ENCODE measurements around the gene SYNJ2.

SYNJ2 gene

GRCh38 chr6:158030380-158031300 lies 49.0 kb downstream of the SYNJ2 start:
- DNase-seq: no peak

DNA sequence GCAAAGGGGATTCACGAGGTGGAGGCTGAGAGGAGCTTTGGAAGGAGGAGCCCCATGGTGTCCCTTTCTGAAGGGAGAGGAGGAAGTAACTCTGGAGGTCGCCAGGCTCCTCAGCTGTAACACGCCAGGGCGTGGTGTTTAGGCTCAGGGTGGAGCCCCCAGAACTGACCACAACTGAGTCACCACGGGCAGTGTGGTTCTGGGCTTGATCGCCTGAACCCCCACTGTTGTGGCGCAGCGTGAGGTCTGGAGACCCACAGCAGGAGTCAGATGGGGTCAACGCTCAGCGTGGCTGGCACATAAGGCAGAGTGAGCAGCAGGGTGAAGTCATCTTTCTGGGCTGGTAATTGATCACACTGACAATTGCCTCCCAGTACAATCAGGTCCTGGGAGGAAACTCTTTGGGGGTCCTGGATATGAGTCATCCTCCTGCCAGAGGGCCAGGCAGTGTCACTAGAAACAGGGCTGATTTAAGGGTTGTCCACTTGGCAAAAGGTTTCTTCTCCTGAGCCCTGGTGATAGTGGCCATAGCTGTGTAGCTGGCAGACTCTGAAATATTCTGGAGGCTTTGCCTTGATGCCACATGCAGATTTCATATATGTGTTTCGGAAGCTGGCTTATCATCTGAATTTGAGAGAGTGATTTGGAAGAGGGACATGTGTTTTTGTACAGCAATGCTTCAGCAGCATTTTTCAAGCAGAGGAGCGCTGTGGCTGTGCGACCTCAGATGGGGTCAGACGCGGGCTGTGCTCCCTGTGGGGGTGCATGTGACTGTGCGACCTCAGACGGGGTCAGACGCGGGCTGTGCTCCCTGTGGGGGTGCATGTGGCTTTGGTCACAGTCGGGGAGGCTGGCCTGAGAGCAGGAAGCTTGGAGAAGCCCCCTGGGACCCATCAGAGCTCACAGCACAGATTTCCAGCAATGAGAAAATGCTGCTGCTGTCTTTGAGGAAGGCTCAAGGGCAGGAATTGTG lies 50.0 kb downstream of the SYNJ2 start:
- DNase-seq: no peak

DNA sequence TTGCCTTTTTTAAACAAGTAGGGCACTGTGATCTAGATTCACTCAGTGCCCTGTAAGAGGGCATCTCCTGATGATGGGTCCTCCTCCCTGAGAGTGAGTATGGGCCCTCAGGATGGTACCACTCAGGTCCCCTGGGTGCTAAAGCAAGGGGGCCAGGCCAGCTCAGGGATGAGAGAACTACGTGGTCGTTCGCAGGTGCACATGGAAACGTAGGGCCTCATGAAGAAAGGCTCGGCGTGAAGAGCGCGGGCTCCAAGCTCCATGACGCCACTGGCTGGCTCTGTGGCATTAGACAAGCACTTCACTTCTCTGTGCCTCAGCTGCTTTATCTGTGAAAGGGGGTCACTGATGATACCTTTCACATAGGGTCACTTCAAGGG lies 50.7 kb downstream of the SYNJ2 start:
- no peak for DNase-seq

DNA sequence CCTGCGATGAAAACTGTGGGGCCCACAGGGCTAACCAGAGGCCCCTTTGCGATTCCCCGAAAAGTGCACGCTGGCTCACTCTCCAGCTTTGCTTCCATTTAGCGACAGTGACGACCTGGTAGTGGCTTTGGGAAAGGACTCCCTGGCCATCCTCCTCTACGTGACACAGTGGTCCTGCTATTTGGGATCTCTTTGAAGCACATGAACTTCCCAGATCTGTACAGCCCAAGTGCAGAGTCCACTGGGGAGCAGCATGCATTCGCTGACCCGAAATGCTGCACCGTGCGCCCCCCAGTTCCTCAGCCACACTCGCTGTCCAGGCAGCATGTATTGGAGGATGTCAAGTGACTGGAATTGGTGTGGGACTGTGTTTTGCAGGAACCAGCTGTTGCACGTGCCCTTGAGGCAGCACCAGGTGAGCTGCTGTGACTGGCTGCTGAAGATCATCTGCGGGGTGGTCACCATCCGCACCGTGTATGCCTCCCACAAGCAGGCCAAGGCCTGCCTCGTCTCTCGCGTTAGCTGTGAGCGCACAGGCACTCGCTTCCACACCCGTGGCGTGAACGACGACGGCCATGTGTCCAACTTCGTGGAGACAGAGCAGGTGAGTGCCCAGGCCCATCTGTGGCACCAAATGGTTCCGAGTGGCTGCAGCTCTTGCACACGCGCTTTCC lies 51.6 kb downstream of the SYNJ2 start:
- no peak for DNase-seq

- DNase-seq: no peak
Measured at GRCh38 chr6:158033751-158034702, 52.4 kb downstream of the SYNJ2 start.

DNA sequence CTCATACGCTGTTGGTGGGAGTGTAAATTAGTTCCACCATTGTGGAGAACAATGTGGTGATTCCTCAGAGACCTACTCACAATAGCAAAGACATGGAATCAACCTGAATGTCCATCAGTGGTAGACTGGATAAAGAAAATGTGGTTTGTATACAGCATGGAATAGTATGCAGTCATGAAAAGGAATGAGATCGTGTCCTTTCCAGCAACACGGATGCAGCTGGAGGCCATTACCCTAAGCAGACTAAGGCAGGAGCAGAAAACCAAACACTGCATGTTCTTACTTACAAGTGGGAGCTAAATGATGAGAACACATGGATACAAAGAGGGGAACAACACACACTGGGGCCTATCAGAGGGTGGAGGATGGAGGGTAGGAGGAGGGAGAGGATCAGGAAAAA lies 54.6 kb downstream of the SYNJ2 start:
- DNase-seq: no peak

DNA sequence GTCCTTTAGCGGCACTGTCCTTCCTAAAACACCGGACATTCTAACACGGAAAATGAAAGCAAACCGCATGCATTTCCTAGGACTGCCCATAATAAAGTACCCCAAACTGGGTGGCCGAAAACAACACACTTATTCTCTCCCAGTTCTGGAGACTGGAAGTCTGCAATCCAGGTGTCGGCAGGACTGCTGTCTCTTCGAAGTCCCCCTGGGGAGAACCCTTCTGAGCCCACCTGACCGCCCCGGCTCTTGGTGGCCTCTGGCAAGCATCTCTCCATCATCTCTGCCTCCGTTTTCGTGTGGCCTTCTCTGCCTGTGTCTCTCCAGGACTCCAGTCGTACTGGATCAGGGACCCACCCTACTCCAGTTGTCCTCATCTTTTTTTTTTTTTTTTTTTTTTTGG lies 55.4 kb downstream of the SYNJ2 start:
- no peak for DNase-seq

- no peak for DNase-seq
Measured at GRCh38 chr6:158037771-158038170, 56.1 kb downstream of the SYNJ2 start.

- no peak for DNase-seq
Measured at GRCh38 chr6:158038291-158039177, 56.9 kb downstream of the SYNJ2 start.

- DNase-seq: no peak
Measured at GRCh38 chr6:158039178-158039557, 57.5 kb downstream of the SYNJ2 start.

DNA sequence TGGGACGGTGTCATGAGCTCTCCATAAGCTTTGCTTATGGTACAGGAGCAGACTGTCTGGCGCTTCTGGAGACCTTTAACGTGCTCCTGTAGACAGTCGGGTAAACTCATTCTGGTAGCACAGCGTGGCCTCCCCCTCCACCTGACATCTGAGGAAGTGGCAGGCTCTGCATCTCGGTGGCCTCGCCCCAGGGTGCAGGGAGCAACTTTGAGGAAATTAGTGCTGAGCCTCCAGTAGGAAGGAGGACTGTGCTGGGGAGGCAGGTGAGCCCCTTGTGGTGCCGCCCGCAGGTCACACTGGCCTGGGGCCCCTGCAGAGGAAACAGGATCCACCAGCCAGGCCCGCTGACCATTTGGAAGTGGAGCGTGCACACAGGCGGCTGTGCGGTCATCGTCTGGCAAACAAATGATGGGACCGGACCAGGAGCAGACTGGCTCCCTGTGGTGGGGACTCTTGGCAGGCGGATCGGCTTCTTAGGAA lies 57.9 kb downstream of the SYNJ2 start:
- no peak for DNase-seq

DNA sequence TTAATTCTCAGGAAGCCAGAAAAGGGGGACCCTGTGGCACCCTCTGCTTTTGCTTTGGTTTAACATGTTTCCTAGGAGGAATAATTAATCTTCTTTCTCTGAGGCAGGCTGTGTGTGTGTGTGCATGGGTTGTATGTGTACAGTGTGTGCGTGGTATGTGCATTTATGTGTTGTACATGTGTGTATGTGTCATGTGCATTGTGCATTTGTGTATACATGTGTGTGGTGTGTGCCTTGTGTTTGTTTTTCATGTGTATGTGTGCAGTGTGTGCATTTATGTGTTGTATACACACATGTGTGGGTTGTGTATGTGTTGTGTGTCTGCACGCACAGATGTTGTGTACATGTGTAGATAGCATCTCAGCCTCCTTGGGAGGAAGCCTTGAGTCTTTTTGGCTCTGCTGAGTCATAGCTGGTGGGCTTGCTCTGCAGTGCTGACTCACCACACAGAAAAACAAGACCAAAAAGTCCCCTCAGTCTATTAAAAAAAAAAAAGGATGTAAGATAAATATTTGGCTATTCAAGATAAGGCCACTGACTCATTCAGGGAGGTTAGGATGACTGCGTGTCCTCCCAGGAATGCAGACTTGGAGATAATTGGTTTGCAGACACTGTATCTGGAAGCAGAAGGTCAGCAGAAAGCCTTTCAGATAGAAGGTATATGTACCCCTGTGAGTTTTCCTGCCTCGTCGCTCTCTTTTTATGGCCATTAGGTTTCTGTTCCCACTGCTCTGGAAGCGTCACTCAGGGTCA lies 58.6 kb downstream of the SYNJ2 start:
- no peak for DNase-seq

DNA sequence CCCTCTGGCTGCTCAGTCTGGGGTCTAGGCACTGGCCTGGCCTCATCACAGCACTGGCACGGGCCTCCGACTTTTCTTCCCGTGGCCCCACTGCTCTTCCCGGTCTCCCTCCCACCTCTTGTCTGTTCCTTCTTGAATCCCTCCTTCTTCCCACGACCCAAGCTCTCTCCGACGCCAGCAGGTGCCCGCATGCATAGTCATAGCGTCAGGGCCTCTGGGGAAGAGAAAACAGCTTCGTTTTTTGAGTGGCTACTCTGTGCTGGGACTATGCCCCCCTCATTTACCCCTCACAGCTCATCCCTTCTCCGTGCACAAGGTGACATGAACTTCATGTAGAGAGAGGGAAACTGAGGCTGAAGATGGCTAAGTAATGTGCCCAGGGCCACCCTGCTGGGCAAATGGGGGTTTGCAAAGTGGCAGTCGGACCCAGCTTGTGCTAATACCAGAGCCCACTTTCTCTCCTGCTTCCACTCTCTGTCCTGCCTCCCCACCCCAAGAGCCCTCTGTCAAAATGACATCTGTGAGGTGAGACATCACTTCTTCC lies 59.2 kb downstream of the SYNJ2 start:
- DNase-seq: no peak

DNA sequence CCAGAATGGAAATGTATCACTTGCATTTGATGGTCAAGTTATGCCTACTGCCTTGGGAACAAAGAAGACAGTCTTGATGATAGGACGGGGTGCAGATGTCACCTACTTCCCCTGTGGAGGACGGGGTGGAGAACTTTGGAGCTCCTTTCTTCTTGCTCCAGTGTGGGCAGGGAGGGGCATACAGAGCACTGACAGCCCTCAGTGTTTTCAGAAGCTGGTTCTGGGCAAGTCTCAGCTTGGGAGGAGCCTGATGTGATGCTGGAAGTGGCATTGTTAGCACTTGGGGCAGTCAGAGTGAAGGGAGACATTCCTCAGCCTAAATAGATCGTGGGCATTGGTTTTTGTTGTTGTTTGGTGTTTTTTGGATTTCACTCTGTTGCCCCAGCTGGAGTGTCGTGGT lies 59.7 kb downstream of the SYNJ2 start:
- DNase-seq: no peak

DNA sequence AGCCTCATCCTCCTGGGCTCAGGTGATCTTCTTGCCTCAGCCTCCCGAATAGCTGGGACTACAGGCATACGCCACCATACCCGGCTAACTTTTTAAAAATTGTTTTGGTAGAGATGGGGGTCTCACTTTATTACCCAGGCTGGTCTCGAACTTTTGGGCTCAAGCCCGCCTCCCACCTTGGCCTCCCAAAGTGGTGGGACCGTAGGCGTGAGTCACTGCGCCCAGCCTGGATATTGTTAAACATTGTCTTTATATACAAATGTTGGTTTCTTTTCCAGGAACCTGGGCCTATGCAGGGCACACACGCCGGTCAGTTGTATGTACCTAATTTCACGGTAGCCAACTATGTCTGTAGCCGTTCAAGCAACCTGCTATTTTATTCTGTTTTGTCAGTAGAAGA lies 60.1 kb downstream of the SYNJ2 start:
- no peak for DNase-seq

- DNase-seq: no peak
Measured at GRCh38 chr6:158042245-158042798, 60.7 kb downstream of the SYNJ2 start.

DNA sequence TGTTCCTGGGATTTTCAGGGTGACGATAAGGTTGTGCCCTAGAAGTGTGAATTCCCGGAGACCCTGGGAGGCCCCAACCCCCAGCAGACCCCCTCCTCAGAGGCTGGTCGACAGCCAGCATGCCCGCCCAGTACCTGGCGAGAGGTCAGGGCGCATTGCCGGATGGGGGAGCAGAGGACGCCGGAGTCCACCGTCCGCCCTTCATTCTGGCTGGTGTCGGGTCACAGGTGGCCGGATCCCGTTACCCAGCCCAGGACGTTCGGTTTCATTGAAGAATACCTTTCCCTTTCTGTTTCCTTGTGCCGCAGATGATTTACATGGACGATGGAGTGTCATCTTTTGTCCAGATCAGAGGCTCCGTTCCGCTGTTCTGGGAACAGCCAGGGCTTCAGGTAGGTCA lies 61.3 kb downstream of the SYNJ2 start:
- DNase-seq: no peak

- DNase-seq: no peak
Measured at GRCh38 chr6:158043586-158044524, 62.2 kb downstream of the SYNJ2 start.
